Fibroblast of pulmonary artery (primary cell): Measurements from ENCODE around the gene PAK2.

Experiments
- DNase-seq: peaks from one replicate; pipeline ENCODE4 v3.0.0-alpha.2; 2010; ENCODE audit warnings: low read depth
- H3K4me3 ChIP-seq: replicated peaks from 2 replicates; pipeline ENCODE4 v1.5.1; 2011; ENCODE audit warnings: low read depth, mild to moderate bottlenecking, control low read depth, low read length, moderate library complexity
- TF ChIP-seq, protein P1 (sequence below): IDR thresholded peaks from 2 replicates; pipeline ENCODE4 v1.5.1; 2011; ENCODE audit warnings: mild to moderate bottlenecking, control low read depth, low read length, inconsistent platforms; ENCODE audit errors: missing control alignments

Gene PAK2

DNA sequence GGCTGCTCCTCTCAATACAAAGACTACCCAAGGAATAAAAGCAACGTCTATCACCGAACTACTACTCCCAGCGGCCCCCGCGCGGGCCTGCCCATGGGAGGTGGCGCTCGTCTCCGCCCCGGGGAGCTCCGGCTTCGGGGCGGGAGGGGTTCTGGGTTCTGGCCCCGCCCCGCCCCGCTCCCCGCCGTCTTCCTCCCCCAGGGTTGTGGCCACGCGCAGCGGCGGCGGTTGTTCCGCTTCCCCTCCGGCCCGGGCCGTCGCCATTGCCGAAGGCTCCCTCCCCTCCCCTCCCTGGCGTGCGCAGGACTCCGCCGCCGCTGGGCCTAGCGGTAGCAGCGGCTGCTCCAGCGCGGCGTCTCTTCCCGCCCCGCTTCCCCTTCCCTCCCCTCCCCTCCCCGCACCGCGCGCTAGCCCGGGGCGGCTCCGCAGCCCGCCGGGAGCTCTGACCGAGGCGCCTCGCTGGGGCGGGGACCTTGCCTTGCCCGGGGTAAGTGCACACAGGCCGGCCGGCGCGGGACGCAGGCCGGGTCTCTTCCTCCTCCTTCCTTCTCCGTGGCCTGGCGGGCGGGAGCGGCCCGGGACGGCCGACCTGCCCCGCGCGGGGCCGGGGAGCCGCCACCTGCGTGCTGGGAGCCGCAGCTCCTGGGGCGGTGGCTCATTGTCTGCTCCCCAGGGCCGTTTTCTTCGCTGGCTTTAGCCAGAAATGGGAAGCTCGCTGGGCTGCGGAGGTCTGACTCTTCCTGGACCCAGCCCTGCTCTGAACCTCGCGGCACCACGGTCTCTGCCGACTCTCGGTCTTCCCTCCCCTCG, at the start of gene PAK2:
Gene PAK2, plus strand, starts transcription at position 187 of the 810 bp plus-strand sequence. CDS start 42,790 bp downstream, outside the sequence.
- DNase-seq, result peak; percentile 85
- TF ChIP-seq, protein P1, sequence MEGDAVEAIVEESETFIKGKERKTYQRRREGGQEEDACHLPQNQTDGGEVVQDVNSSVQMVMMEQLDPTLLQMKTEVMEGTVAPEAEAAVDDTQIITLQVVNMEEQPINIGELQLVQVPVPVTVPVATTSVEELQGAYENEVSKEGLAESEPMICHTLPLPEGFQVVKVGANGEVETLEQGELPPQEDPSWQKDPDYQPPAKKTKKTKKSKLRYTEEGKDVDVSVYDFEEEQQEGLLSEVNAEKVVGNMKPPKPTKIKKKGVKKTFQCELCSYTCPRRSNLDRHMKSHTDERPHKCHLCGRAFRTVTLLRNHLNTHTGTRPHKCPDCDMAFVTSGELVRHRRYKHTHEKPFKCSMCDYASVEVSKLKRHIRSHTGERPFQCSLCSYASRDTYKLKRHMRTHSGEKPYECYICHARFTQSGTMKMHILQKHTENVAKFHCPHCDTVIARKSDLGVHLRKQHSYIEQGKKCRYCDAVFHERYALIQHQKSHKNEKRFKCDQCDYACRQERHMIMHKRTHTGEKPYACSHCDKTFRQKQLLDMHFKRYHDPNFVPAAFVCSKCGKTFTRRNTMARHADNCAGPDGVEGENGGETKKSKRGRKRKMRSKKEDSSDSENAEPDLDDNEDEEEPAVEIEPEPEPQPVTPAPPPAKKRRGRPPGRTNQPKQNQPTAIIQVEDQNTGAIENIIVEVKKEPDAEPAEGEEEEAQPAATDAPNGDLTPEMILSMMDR, result no peak
- H3K4me3 ChIP-seq, result peak within 1 kb of the TSS; percentile 94

DNA sequence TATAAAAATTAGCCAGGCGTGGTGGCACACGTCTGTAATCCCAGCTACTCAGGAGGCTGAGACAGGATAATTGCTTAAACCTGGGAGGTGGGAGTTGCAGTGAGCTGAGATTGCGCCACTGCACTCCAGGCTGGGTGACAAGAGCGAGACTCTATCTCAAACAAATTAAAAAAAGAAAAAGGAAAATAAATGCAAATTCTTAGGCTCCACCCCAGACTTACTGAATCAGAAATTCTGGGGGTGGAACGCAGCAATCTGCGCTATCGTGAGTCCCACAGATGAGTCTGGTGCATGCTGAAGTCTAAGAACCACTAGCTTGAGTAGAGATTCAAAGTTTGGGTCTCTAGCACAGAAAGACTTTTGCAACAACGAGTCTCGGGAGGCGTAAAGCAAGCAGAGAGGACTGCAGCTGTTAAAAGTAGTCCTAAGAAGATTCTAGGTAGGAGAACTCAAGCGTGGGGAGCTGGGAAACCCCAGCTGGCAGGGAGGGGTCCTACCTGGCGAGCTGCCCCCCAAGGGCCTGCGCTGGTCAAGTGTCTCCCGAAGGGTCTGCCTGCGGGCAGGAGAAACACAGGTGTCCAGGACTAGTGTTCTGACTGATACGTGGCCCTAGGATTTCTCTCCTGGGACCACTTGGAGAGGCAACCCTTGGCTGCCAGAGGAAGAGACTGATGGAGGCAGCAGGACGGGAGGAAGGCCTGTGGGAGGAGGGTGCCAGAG, 49.6 kb upstream of the PAK2 start:
- DNase-seq, result no peak
- TF ChIP-seq, protein P1, result no peak
- H3K4me3 ChIP-seq, result no peak overlapping the region

DNA sequence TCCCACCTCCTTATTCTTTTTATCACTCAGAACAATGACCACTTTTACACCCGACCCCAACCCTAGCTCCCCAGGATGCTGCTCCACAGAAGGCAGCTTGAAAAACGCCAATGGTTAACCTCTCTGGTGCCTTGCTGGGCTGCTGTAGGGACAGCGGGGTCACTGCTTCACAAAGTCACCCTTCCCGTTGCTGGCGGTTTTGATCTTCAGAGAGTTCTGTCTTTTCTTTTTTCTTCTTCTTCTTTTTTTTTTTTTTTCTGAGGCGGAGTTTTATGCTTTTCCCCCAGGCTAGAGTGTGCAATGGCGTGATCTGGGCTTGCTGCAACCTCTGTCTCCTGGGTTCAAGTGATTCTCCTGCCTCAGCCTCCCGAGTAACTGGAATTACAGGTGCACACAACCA, 48.3 kb upstream of the PAK2 start:
- H3K4me3 ChIP-seq, result no peak overlapping the region
- TF ChIP-seq, protein P1, result no peak
- no peak for DNase-seq

DNA sequence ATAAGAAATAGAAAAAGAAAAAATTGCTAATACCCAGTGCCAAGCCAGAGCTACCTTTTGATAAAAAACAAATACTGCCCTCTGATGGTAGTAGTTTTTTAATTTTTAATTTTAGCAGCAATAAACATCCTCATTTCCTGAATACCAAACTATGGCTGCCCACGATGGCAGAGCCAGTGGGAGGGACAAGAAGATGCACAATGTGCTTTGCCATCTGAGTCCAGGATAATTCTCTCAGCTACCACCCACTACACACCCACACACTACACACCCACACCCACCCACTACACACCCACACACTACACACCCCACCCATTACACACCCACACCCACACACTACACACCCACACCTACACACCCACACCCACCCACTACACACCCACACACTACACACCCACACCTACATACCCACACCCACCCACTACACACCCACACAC, 45.4 kb upstream of the PAK2 start:
- no peak overlapping the region for H3K4me3 ChIP-seq
- TF ChIP-seq, protein P1, result peak; percentile 13
- peak; percentile 41 for DNase-seq

DNA sequence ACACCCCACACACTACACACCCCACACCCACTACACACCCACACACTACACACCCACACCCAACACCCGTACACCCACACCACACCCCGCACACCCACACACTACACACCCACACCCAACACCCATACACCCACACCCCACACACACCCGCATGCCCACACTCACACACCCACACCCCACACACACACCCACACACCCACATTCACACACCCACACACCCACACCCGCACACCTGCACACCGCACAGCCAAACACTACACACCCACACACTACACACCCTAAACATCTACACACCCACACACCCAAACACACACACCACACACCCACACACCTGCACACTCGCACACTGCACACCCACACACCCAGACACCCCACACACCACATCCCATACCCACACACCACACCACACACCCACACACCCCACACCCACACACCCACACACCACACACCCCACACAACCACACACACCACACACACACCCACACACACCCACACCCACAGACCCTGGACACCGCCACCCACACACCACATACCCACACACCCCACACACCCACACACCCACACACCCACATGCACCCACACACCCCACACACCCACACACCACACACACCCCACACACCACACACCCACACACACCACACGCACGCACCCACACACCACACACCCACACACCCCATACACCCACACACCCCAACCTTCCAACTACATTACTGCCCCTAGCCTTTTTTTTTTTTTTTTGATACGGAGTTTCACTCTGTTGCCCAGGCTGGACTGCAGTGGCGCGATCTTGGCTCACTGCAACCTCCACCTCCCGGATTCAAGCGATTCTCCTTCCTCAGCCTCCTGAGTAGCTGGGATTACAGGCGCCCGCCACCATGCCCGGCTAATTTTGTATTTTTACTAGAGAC, 44.5 kb upstream of the PAK2 start:
- TF ChIP-seq, protein P1, result no peak
- DNase-seq, result no peak

DNA sequence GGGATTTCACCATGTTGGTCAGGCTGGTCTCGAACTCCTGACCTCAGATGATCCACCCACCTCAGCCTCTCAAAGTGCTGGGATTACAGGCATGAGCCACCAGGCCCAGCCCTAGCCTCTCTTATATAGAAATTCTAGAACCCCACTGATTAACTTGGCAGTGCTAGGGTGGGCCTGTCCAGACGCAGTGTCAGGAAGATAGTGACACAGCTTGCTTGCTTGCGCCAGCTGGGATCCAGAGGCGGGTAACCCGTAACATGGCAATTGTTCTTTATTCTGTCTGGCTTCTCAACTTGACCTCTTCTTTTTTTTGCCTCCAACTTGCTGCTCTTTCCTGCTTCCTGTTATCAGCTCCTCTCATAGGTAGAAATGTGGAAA, 43.8 kb upstream of the PAK2 start:
- TF ChIP-seq, protein P1, result no peak
- no peak for DNase-seq
- H3K4me3 ChIP-seq, result no peak overlapping the region

More for the DNA sequence above, 44.5 kb upstream of the PAK2 start:
- H3K4me3 ChIP-seq, result no peak overlapping the region
